H1 (cell line): Measurements from ENCODE around the gene PARD6B. TPM values are rescaled to one million over a fixed set of nuclear protein-coding genes. Genes with fewer than 3 reads are reported as not detected.

Experiments used
- CTCF ChIA-PET: fragments of 300-600 bp; sonication (Branson Sonifier 250); formaldehyde crosslinking; loops from one replicate; lab custom pipeline; 2021; ENCODE audit not compliant: partially characterized antibody; lab: Charles Lee
- POLR2A ChIA-PET: fragments of 300-600 bp; sonication (Branson Sonifier 250); formaldehyde crosslinking; loops from one replicate; lab custom pipeline; 2021; ENCODE audit warnings: inconsistent platforms; ENCODE audit not compliant: partially characterized antibody; lab: Charles Lee
- DNase-seq, 2 experiments: peaks; one replicate each; pipeline versions ENCODE4 v3.0.0 to v3.0.0-alpha.2; 2010 to 2022; ENCODE audit warnings: low spot score in 2 of 2, low read depth in 1 of 2, mixed read lengths in 1 of 2
- FAIRE-seq: peaks from 2 replicates; lab custom pipeline; 2011; peaks lifted over from hg19 to GRCh38; lab: Jason Lieb, UNC
- H2AFZ ChIP-seq: 2 replicates; pipeline ENCODE4 v1.8.1; 2012; ENCODE audit warnings: low read length, inconsistent platforms
- H2AK5ac ChIP-seq: 2 replicates; pipeline ENCODE4 v1.6.1; 2013; ENCODE audit warnings: low read depth, low read length
- H2BK120ac ChIP-seq: replicated peaks from 2 replicates; pipeline ENCODE3; 2013; ENCODE audit warnings: low read depth, low read length, inconsistent platforms
- H2BK12ac ChIP-seq: 2 replicates; pipeline ENCODE4 v1.6.1; 2013; ENCODE audit warnings: low read depth, low read length
- H2BK15ac ChIP-seq: 2 replicates; pipeline ENCODE4 v1.6.1; 2013; ENCODE audit warnings: low read length
- H2BK20ac ChIP-seq: 2 replicates; pipeline ENCODE4 v1.6.1; 2013; ENCODE audit warnings: low read length
- H2BK5ac ChIP-seq: 2 replicates; pipeline ENCODE4 v1.6.1; 2013; ENCODE audit warnings: low read depth, low read length
- H3K14ac ChIP-seq: 2 replicates; pipeline ENCODE4 v1.6.1; 2013; ENCODE audit warnings: inconsistent platforms; ENCODE audit not compliant: insufficient read length
- H3K18ac ChIP-seq: 2 replicates; pipeline ENCODE4 v1.6.1; 2013; ENCODE audit warnings: low read length; ENCODE audit errors: extremely low read depth
- H3K23ac ChIP-seq: 2 replicates; pipeline ENCODE4 v1.6.1; 2013; ENCODE audit warnings: inconsistent platforms; ENCODE audit not compliant: insufficient read length
- H3K23me2 ChIP-seq: 2 replicates; pipeline ENCODE4 v1.6.1; 2013; ENCODE audit warnings: low read depth, low read length
- H3K27ac ChIP-seq: 2 replicates; pipeline ENCODE4 v1.6.1; 2011; ENCODE audit warnings: low read depth, low read length, inconsistent platforms
- H3K27me3 ChIP-seq, 4 experiments: replicated peaks in 1 of 4; 1 replicate in 1 of 4; 2 replicates in 3 of 4; pipeline versions ENCODE4 v1.6.1 to v1.8.1; 2011 to 2013; ENCODE audit warnings: low read length in 3 of 4, mild to moderate bottlenecking in 3 of 4, inconsistent platforms in 2 of 4, mixed read lengths in 2 of 4, moderate library complexity in 1 of 4; ENCODE audit not compliant: control insufficient read depth in 3 of 4, insufficient read depth in 3 of 4; ENCODE audit errors: extremely low read depth in 1 of 4
- H3K36me3 ChIP-seq, 4 experiments: 2 replicates each; pipeline versions ENCODE4 v1.6.1 to v1.8.1; 2011 to 2013; ENCODE audit warnings: mild to moderate bottlenecking in 4 of 4, low read length in 3 of 4, moderate library complexity in 2 of 4, control low read depth in 1 of 4, inconsistent platforms in 1 of 4; ENCODE audit not compliant: insufficient read depth in 4 of 4, control insufficient read depth in 2 of 4
- H3K4ac ChIP-seq: replicated peaks from 2 replicates; pipeline ENCODE3; 2013; ENCODE audit warnings: low read length, low read depth, mixed read lengths, inconsistent platforms; ENCODE audit not compliant: insufficient read length
- H3K4me1 ChIP-seq, 4 experiments: replicated peaks in 1 of 4; 1 replicate in 1 of 4; 2 replicates in 3 of 4; pipeline versions ENCODE4 v1.6.1 to v1.8.1; 2011 to 2013; ENCODE audit warnings: low read length in 3 of 4, inconsistent platforms in 2 of 4, mixed read lengths in 1 of 4; ENCODE audit not compliant: insufficient read depth in 4 of 4, control insufficient read depth in 3 of 4
- H3K4me2 ChIP-seq, 2 experiments: 2 replicates each; pipeline versions ENCODE4 v1.6.1 to v1.8.1; 2011 to 2013; ENCODE audit warnings: low read depth in 2 of 2, low read length in 2 of 2, control low read depth in 1 of 2, inconsistent platforms in 1 of 2, mild to moderate bottlenecking in 1 of 2; ENCODE audit not compliant: insufficient read depth in 1 of 2
- H3K4me3 ChIP-seq, 4 experiments: fragments of 200-600, 300-600 bp in 1 of 4; sonication (generic), shearing (Covaris generic), sonication (Bioruptor Twin) in 1 of 4; 2 replicates each; pipeline versions ENCODE4 v1.5.1 to v1.8.1; 2011 to 2016; ENCODE audit warnings: low read length in 4 of 4, low read depth in 3 of 4, control low read depth in 2 of 4, inconsistent platforms in 2 of 4, mild to moderate bottlenecking in 2 of 4, mixed read lengths in 1 of 4, moderate library complexity in 1 of 4; ENCODE audit not compliant: insufficient read depth in 2 of 4; ENCODE audit errors: extremely low read depth in 1 of 4
- H3K56ac ChIP-seq: replicated peaks from 2 replicates; pipeline ENCODE3; 2013; ENCODE audit warnings: low read depth, mild to moderate bottlenecking, mixed read lengths, low read length, inconsistent platforms; ENCODE audit not compliant: insufficient read length
- H3K79me1 ChIP-seq: 2 replicates; pipeline ENCODE4 v1.6.1; 2013; ENCODE audit warnings: low read depth, low read length, control low read depth
- H3K79me2 ChIP-seq, 2 experiments: 2 replicates each; pipeline versions ENCODE4 v1.6.1 to v1.8.1; 2012 to 2013; ENCODE audit warnings: low read length in 2 of 2, mild to moderate bottlenecking in 2 of 2, inconsistent platforms in 1 of 2; ENCODE audit not compliant: insufficient read depth in 2 of 2, control insufficient read depth in 1 of 2
- H3K9ac ChIP-seq, 4 experiments: replicated peaks in 1 of 4; 1 replicate in 1 of 4; 2 replicates in 3 of 4; pipeline versions ENCODE4 v1.6.1 to v1.8.1; 2011 to 2013; ENCODE audit warnings: low read depth in 3 of 4, low read length in 3 of 4, control low read depth in 2 of 4, mild to moderate bottlenecking in 2 of 4, moderate library complexity in 2 of 4, inconsistent platforms in 1 of 4; ENCODE audit errors: extremely low read depth in 1 of 4
- H3K9me3 ChIP-seq, 2 experiments: 2 replicates each; pipeline versions ENCODE4 v1.6.1 to v1.8.1; 2012 to 2013; ENCODE audit warnings: mild to moderate bottlenecking in 2 of 2, moderate library complexity in 2 of 2, control low read depth in 1 of 2, inconsistent platforms in 1 of 2, low read depth in 1 of 2, low read length in 1 of 2, mixed read lengths in 1 of 2; ENCODE audit not compliant: insufficient read depth in 2 of 2
- H4K20me1 ChIP-seq, 2 experiments: replicated peaks in 1 of 2; 2 replicates each; pipeline versions ENCODE3 to v1.8.1; 2011 to 2013; ENCODE audit warnings: inconsistent platforms in 2 of 2, low read length in 2 of 2, mild to moderate bottlenecking in 1 of 2; ENCODE audit not compliant: insufficient read depth in 2 of 2, control insufficient read depth in 1 of 2
- H4K5ac ChIP-seq: 2 replicates; pipeline ENCODE4 v1.6.1; 2013; ENCODE audit warnings: low read length, low read depth, mixed read lengths, inconsistent platforms; ENCODE audit not compliant: insufficient read length
- H4K8ac ChIP-seq: 2 replicates; pipeline ENCODE4 v1.8.0; 2013; ENCODE audit warnings: mild to moderate bottlenecking, moderate library complexity, low read length, inconsistent platforms; ENCODE audit not compliant: insufficient read depth; ENCODE audit errors: extremely low read depth
- H4K91ac ChIP-seq: replicated peaks from 2 replicates; pipeline ENCODE3; 2013; ENCODE audit warnings: low read length, mixed read lengths, inconsistent platforms; ENCODE audit not compliant: insufficient read length
- ATF2 ChIP-seq: IDR thresholded peaks from 2 replicates; pipeline ENCODE4 v1.6.1; 2012; ENCODE audit warnings: low read length, inconsistent platforms
- CEBPB ChIP-seq: IDR thresholded peaks from 2 replicates; pipeline ENCODE4 v1.6.1; 2012; ENCODE audit warnings: low read depth, low read length
- CTBP2 ChIP-seq: IDR thresholded peaks from 2 replicates; pipeline ENCODE4 v1.7.0; 2011; ENCODE audit warnings: borderline replicate concordance, mild to moderate bottlenecking, moderate library complexity, mixed read lengths, low read length; ENCODE audit not compliant: insufficient read depth, insufficient read length
- HDAC2 ChIP-seq, 2 experiments: fragments of 300-600 bp in 1 of 2; sonication (generic) in 1 of 2; IDR thresholded peaks; 2 replicates each; pipeline ENCODE4 v1.6.1; 2011 to 2012; ENCODE audit warnings: low read depth in 2 of 2, low read length in 2 of 2, mild to moderate bottlenecking in 2 of 2, moderate library complexity in 2 of 2, borderline replicate concordance in 1 of 2, inconsistent platforms in 1 of 2
- RAD21 ChIP-seq, 2 experiments: IDR thresholded peaks in 1 of 2; conservative IDR thresholded peaks in 1 of 2; 2 replicates each; pipeline ENCODE4 v1.6.1; 2011; ENCODE audit warnings: low read depth in 2 of 2, low read length in 2 of 2, improper control_type of control experiment in 1 of 2, inconsistent platforms in 1 of 2, mild to moderate bottlenecking in 1 of 2, moderate library complexity in 1 of 2
- SP2 ChIP-seq: IDR thresholded peaks from 2 replicates; pipeline ENCODE4 v1.6.1; 2012; ENCODE audit warnings: mild to moderate bottlenecking, low read length, inconsistent platforms
- SUZ12 ChIP-seq: fragments of 200-600 bp; sonication (generic); IDR thresholded peaks from 2 replicates; pipeline ENCODE4 v1.6.1; 2012; ENCODE audit warnings: mild to moderate bottlenecking, inconsistent platforms, low read length, moderate library complexity, mixed read lengths
- TAF7 ChIP-seq: optimal IDR thresholded peaks from 2 replicates; pipeline ENCODE3; 2011; ENCODE audit warnings: low read depth, mild to moderate bottlenecking, inconsistent platforms, low read length, moderate library complexity, borderline replicate concordance
- ZNF274 ChIP-seq: IDR thresholded peaks from 2 replicates; pipeline ENCODE4 v1.7.0; 2012; ENCODE audit warnings: low read length, borderline replicate concordance; ENCODE audit errors: extremely low read depth
- WGBS, 2 experiments: shearing (Covaris generic) in 1 of 2; methylation state at CpG; one replicate each; pipeline versions ENCODE4 v1.1.6 to v1.1.7; 2013 to 2015; ENCODE audit warnings: low lambda C conversion rate in 2 of 2, mixed read lengths in 2 of 2, inconsistent platforms in 1 of 2, low coverage in 1 of 2, missing lambda C conversion rate in 1 of 2; ENCODE audit not compliant: insufficient replicate concordance in 2 of 2, insufficient coverage in 1 of 2, insufficient read length in 1 of 2; ENCODE audit errors: extremely low coverage in 1 of 2, missing lambda C conversion rate in 1 of 2; 5-methylcytosine and 5-hydroxymethylcytosine counted together
- polyA plus RNA-seq, 7 experiments: library from polyadenylated mRNA; depleted of rRNA in 3 of 7; stranded (reverse) in 5 of 7; unstranded in 2 of 7; fragments of >200 nt in 5 of 7; fragments of 200-250 nt in 2 of 7; gene quantifications; 1 replicate in 5 of 7; 2 replicates in 1 of 7; 4 replicates in 1 of 7; pipeline versions ENCODE4 v1.2.1 to v1.2.3, GENCODE V29; 2011 to 2013; ENCODE audit warnings: missing spikeins in 2 of 7, mixed read lengths in 2 of 7
- total RNA-seq: library from RNA; stranded (reverse); fragmentation: NEBNext Ultra II Directional; extraction: Animal tissue kit (Norgen Biotek cat#: 25700); gene quantifications from 2 replicates; pipeline ENCODE4 v1.2.1, GENCODE V29; 2021

PARD6B gene
- total and polyA plus RNA-seq, 2 of the 8 experiments (the other 6 are each of a cell fraction or from before 2014, with no cell fraction given) = 5.2 to 34.1 TPM

- no peak overlapping the region for H3K56ac ChIP-seq
- H2BK120ac ChIP-seq = no peak overlapping the region
- H2BK15ac ChIP-seq = no peak overlapping the region
- H2AK5ac ChIP-seq = no peak overlapping the region
- no peak overlapping the region for H3K4me3 ChIP-seq
- no peak overlapping the region for H3K4ac ChIP-seq
- H3K79me2 ChIP-seq = peaks cover 0 to 3% of the 10 kb centered on the region in 2 experiments; a peak in 3 of 4 replicates
- H4K8ac ChIP-seq = no peak overlapping the region
- H3K23ac ChIP-seq = no peak overlapping the region
- no peak overlapping the region for H3K9ac ChIP-seq
- WGBS, 2 experiments = 80% methylated on average over 4 of the region's 4 CpGs; no CpG with 5 or more reads in 1 of the 2 experiments
- no peaks in the 10 kb centered on the region for H3K27me3 ChIP-seq
- H3K79me1 ChIP-seq = no peaks in the 10 kb centered on the region
- peaks cover 7% of the 10 kb centered on the region for H3K23me2 ChIP-seq
- no peak overlapping the region for H4K91ac ChIP-seq
- ChIA-PET POLR2A (interaction anchor here (1.2 kb wide), 1 partner anchor 57 kb away, joined by 3 read pairs; no protein-coding TSS in a partner anchor), CTCF (interaction anchor here (0.5 to 2.9 kb wide), 13 partner anchors 9 to 101 kb away, joined by 3 to 15 read pairs (median 3); no protein-coding TSS in a partner anchor)
- H3K27ac ChIP-seq = no peak overlapping the region
- no peaks in the 10 kb centered on the region for H3K36me3 ChIP-seq
- FAIRE-seq (no peak), DNase-seq (no peak)
- H4K5ac ChIP-seq = no peak overlapping the region
- no peak overlapping the region for H2BK5ac ChIP-seq
- no peak overlapping the region for H2BK20ac ChIP-seq
- H2BK12ac ChIP-seq = no peak overlapping the region
- no peak overlapping the region for H3K14ac ChIP-seq
- H4K20me1 ChIP-seq = no peaks in the 10 kb centered on the region
- no peak overlapping the region for H2AFZ ChIP-seq
- H3K4me1 ChIP-seq = peaks cover 2 to 12% (median 10%) of the 10 kb centered on the region in 4 experiments; a peak in 5 of 7 replicates
- H3K9me3 ChIP-seq = no peaks in the 10 kb centered on the region
- H3K4me2 ChIP-seq = no peak overlapping the region
- H3K18ac ChIP-seq = no peak overlapping the region
- TF ChIP-seq SUZ12 = no peak
- no peak for TF ChIP-seq HDAC2 (IDR thresholded peaks at IDR 0.05; ENCODE audit: borderline replicate concordance in 1 of 2, low read depth in 2 of 2, low read length in 2 of 2)
- no peak for TF ChIP-seq CTBP2
- TF ChIP-seq ZNF274 = no peak
- no peak for TF ChIP-seq SP2
- no peak for TF ChIP-seq CEBPB
- TF ChIP-seq TAF7 = no peak
- TF ChIP-seq RAD21 (IDR thresholded peaks at IDR 0.05 in 1 of 2, conservative IDR thresholded peaks at IDR 0.05 in 1 of 2; ENCODE audit: low read depth in 2 of 2, low read length in 2 of 2) = no peak
- no peak for TF ChIP-seq ATF2
Measured at GRCh38 chr20:50726955-50727791, 4.2 kb upstream of the PARD6B start.
